Stimulated activated CD8-positive, alpha-beta memory T cell treated with anti-CD3 and anti-CD28 coated beads, Interleukin-15, amount 100 ng/mL, for 24 hours (primary cell): Measurements from ENCODE around the gene CCDC121.

Experiments used
- DNase-seq: peaks from one replicate; pipeline ENCODE4 v3.0.0-alpha.2; 2020; ENCODE audit warnings: low read depth

Gene CCDC121

GRCh38 chr2:27582129-27582694, 46.6 kb downstream of the CCDC121 start:
- no peak for DNase-seq

- DNase-seq, result no peak
These were observed 47.2 kb downstream of the CCDC121 start for GRCh38 chr2:27581417-27582128.
